ENCODE results near the gene CADPS2. TPM values are rescaled to one million over a fixed set of nuclear protein-coding genes. Genes with fewer than 3 reads are reported as not detected.

Gene CADPS2
- polyA plus RNA-seq, 1 donor (not counting 4 experiments of a cell fraction or from before 2014, with no cell fraction given), result 0.35 TPM

- H3K9ac ChIP-seq (ENCODE audit: control insufficient read depth, extremely low read depth, insufficient read depth, low read length), result no peak overlapping the region
- H3K36me3 ChIP-seq (ENCODE audit: control insufficient read depth in 2 of 2, extremely low read depth in 1 of 2, insufficient read depth in 2 of 2, low read length in 2 of 2), result no peaks in the 10 kb centered on the region
- H3K4me3 ChIP-seq (ENCODE audit: control insufficient read depth in 2 of 3, extremely low read depth in 1 of 3, insufficient read depth in 2 of 3, low read depth in 1 of 3, low read length in 3 of 3), result no peak overlapping the region
- no peaks in the 10 kb centered on the region for H3K79me2 ChIP-seq (ENCODE audit: control insufficient read depth, insufficient read depth, low read length)
- no peak overlapping the region for H3K27ac ChIP-seq (ENCODE audit: control insufficient read depth, insufficient read depth, low read length)
- FAIRE-seq (no peak), DNase-seq (ENCODE audit: low read depth, low spot score) (no peak)
- dilution Hi-C loops (cut with MboI; ENCODE audit: extremely low pct_ligation_motif_present, low sequenced_read_pairs), result no loop called here
- no peak overlapping the region for H2AFZ ChIP-seq (ENCODE audit: control insufficient read depth, low read length)
- H3K9me3 ChIP-seq (ENCODE audit: control insufficient read depth, low read depth, low read length), result peaks cover 6% of the 10 kb centered on the region
- no peak overlapping the region for H3K4me2 ChIP-seq (ENCODE audit: control insufficient read depth, extremely low read depth, insufficient read depth, low read depth, low read length)
- H3K9me1 ChIP-seq (ENCODE audit: control insufficient read depth, extremely low read depth, insufficient read depth, low read length), result no peaks in the 10 kb centered on the region
- H3K4me1 ChIP-seq (ENCODE audit: control insufficient read depth, extremely low read depth, insufficient read depth, low read length), result no peaks in the 10 kb centered on the region
- TF ChIP-seq EZH2 (IDR thresholded peaks at IDR 0.05; ENCODE audit: low read length) (peak; percentile 8), CTCF (optimal IDR thresholded peaks at IDR 0.05 in 1 of 3, IDR thresholded peaks at IDR 0.05 in 1 of 3, conservative IDR thresholded peaks at IDR 0.05 in 1 of 3; ENCODE audit: extremely low read depth in 1 of 3, insufficient read depth in 2 of 3, low read length in 3 of 3) (no peak)
- H4K20me1 ChIP-seq (ENCODE audit: control insufficient read depth, extremely low read depth, insufficient read depth, low read length), result peaks cover 4% of the 10 kb centered on the region
- H3K27me3 ChIP-seq (ENCODE audit: control insufficient read depth, extremely low read depth, insufficient read depth, low read length), result peaks cover 82% of the 10 kb centered on the region
These were observed 584.2 kb downstream of the CADPS2 start for GRCh38 chr7:122301858-122302760.

GRCh38 chr7:122300956-122301833 is 585.1 kb downstream of the CADPS2 start:
- H3K4me1 ChIP-seq (ENCODE audit: control insufficient read depth, extremely low read depth, insufficient read depth, low read length), result no peaks in the 10 kb centered on the region
- no peak overlapping the region for H2AFZ ChIP-seq (ENCODE audit: control insufficient read depth, low read length)
- no peak for DNase-seq (ENCODE audit: low read depth, low spot score)
- dilution Hi-C loops (cut with MboI; ENCODE audit: extremely low pct_ligation_motif_present, low sequenced_read_pairs), result no loop called here
- no peak overlapping the region for H3K27ac ChIP-seq (ENCODE audit: control insufficient read depth, insufficient read depth, low read length)
- no peaks in the 10 kb centered on the region for H3K36me3 ChIP-seq (ENCODE audit: control insufficient read depth in 2 of 2, extremely low read depth in 1 of 2, insufficient read depth in 2 of 2, low read length in 2 of 2)
- peaks cover 73% of the 10 kb centered on the region for H3K27me3 ChIP-seq (ENCODE audit: control insufficient read depth, extremely low read depth, insufficient read depth, low read length)
- peaks cover 6% of the 10 kb centered on the region for H3K9me3 ChIP-seq (ENCODE audit: control insufficient read depth, low read depth, low read length)
- TF ChIP-seq CTCF (optimal IDR thresholded peaks at IDR 0.05 in 1 of 3, IDR thresholded peaks at IDR 0.05 in 1 of 3, conservative IDR thresholded peaks at IDR 0.05 in 1 of 3; ENCODE audit: extremely low read depth in 1 of 3, insufficient read depth in 2 of 3, low read length in 3 of 3) (no peak), EZH2 (IDR thresholded peaks at IDR 0.05; ENCODE audit: low read length) (no peak)
- H3K4me3 ChIP-seq (ENCODE audit: control insufficient read depth in 2 of 3, extremely low read depth in 1 of 3, insufficient read depth in 2 of 3, low read depth in 1 of 3, low read length in 3 of 3), result no peak overlapping the region
- H3K9ac ChIP-seq (ENCODE audit: control insufficient read depth, extremely low read depth, insufficient read depth, low read length), result no peak overlapping the region
- no peak for FAIRE-seq
- peaks cover 4% of the 10 kb centered on the region for H4K20me1 ChIP-seq (ENCODE audit: control insufficient read depth, extremely low read depth, insufficient read depth, low read length)
- no peaks in the 10 kb centered on the region for H3K9me1 ChIP-seq (ENCODE audit: control insufficient read depth, extremely low read depth, insufficient read depth, low read length)
- no peaks in the 10 kb centered on the region for H3K79me2 ChIP-seq (ENCODE audit: control insufficient read depth, insufficient read depth, low read length)
- H3K4me2 ChIP-seq (ENCODE audit: control insufficient read depth, extremely low read depth, insufficient read depth, low read depth, low read length), result no peak overlapping the region

Data from keratinocyte (primary cell).